ENCODE measurements around the gene PAOX. TPM values are rescaled to one million over a fixed set of nuclear protein-coding genes. Genes with fewer than 3 reads are reported as not detected.
A peak's percentile ranks its signal among the peaks of the same experiment; 100 is the strongest.
"Not testable (repeated sequence)": the region's sequence is repeated elsewhere in the genome, so short reads cannot be mapped to it uniquely, and the experiment has no call there.

The PAOX gene
- total and polyA plus RNA-seq, 4 experiments from 2014 or later = 7.6 to 10.3 (median 9.3) TPM

DNA sequence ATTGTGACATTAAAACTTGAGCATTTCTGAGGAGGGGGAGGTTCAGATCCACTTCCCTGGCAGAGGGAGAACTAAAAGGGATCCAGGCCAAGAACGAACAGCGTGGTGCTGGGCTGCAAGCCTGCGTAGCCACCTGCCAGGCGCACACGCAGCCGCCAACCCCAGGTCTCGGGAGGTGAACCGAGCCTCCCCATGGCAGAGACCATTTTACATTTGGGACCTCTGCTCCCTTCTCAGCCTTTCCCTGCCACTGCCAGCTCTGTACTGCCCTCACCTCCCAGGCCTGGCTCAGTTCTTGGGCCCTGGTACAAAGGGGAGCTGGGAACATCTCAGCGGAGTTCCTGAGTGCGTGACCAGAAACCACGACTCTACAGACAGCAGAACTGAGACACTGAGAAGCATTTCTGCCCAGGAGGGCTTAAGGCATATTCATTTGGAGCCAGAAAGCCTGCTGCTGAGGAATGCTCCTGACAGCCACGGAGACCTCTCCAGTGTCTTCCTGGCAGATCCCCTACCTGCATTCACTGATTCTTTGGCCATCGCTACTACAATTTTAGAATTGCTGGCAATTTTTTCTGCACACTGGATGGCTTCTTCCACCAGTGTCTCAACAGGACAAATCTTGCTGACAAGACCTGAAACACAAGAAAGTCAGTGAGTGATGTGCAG lies 13.5 kb upstream of the PAOX start:
- Mint-ChIP-seq H3K36me3 (peaks cover 23 to 44% of the 10 kb centered on the region in 2 donors), H3K9me3 (no peaks in the 10 kb centered on the region), H3K27me3 (no peaks in the 10 kb centered on the region), H3K27ac (no peak overlapping the region), H3K4me3 (no peak overlapping the region), H3K4me1 (peaks cover 0 to 10% (median 2%) of the 10 kb centered on the region in 4 donors)
- Histone ChIP-seq H3K27me3 (ENCODE audit: insufficient read depth, low read length) (no peaks in the 10 kb centered on the region), H3K27ac (ENCODE audit: low read depth, low read length) (no peak overlapping the region), H3K4me1 (ENCODE audit: insufficient read depth, low read length) (no peaks in the 10 kb centered on the region), H3K4me3 (ENCODE audit: low read length in 2 of 2) (no peak overlapping the region), H3K9me3 (ENCODE audit: control insufficient read depth in 1 of 2, low read length in 2 of 2) (no peaks in the 10 kb centered on the region), H3K36me3 (ENCODE audit: insufficient read depth, low read length) (peaks cover 13% of the 10 kb centered on the region)
- intact Hi-C loops (cut with micrococcal nuclease) = no loop called here
- no peak for DNase-seq
- CTCF ChIA-PET (ENCODE audit: partially characterized antibody) = no interaction called here
- POLR2A ChIA-PET (ENCODE audit: partially characterized antibody) = interaction anchor here (1.0 kb wide), 1 partner anchor 11 kb away, joined by 4 read pairs; no protein-coding TSS in a partner anchor

DNA sequence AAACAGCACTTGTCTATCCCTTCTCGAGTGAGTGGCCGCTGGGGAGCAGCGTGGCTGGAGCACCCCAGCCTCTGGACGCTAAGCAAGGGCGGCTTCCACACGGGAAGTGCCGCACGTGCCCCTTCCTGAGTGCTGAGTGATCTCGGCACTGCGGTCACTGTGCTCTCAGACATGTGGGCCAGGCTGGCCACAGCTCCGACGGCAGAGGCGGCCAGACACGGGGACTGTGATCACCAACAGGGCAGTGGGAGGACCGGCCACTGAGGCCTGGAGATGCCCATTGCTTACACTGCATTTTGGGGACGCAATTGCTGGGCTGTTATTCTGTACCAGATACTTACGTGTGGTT lies 13.0 kb upstream of the PAOX start:
- ChIA-PET CTCF (ENCODE audit: partially characterized antibody) (no interaction called here), POLR2A (ENCODE audit: partially characterized antibody) (interaction anchor here (1.0 kb wide), 1 partner anchor 11 kb away, joined by 4 read pairs; no protein-coding TSS in a partner anchor)
- Histone ChIP-seq H3K27ac (ENCODE audit: low read depth, low read length) (no peak overlapping the region), H3K9me3 (ENCODE audit: control insufficient read depth in 1 of 2, low read length in 2 of 2) (no peaks in the 10 kb centered on the region), H3K36me3 (ENCODE audit: insufficient read depth, low read length) (peaks cover 15% of the 10 kb centered on the region), H3K4me1 (ENCODE audit: insufficient read depth, low read length) (no peaks in the 10 kb centered on the region), H3K27me3 (ENCODE audit: insufficient read depth, low read length) (no peaks in the 10 kb centered on the region), H3K4me3 (ENCODE audit: low read length in 2 of 2) (no peak overlapping the region)
- H3K4me3 Mint-ChIP-seq = no peak overlapping the region
- intact Hi-C loops (cut with micrococcal nuclease) = no loop called here
- no peak for DNase-seq
- peaks cover 0 to 10% (median 2%) of the 10 kb centered on the region in 4 donors for H3K4me1 Mint-ChIP-seq
- peak overlapping the region in 1 of 7 donors; percentile 23 for H3K27ac Mint-ChIP-seq
- no peaks in the 10 kb centered on the region for H3K9me3 Mint-ChIP-seq
- H3K27me3 Mint-ChIP-seq = no peaks in the 10 kb centered on the region
- H3K36me3 Mint-ChIP-seq = peaks cover 23 to 44% of the 10 kb centered on the region in 2 donors

DNA sequence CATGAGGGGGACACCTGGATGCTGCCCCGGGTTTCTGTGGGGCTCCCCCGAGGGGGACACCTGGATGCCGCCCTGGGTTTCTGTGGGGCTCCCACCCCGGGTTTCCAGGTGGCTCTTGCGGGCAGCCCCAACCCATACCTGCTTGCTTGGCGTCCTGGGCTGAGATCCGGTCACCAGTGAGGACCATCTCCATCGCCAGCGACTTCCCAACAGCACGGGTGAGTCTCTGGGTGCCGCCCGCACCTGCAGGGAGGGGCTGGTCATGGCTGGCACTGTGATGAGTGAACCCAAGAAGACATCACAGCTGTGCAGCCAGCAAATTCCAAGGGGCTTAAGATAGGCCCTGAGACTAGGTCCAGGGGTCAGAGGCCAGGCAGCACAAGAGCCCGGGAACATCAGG lies 12.3 kb upstream of the PAOX start:
- ChIA-PET POLR2A (ENCODE audit: partially characterized antibody) (interaction anchor here (1.0 kb wide), 1 partner anchor 10 kb away, joined by 4 read pairs; no protein-coding TSS in a partner anchor), CTCF (ENCODE audit: partially characterized antibody) (no interaction called here)
- no peaks in the 10 kb centered on the region for H3K27me3 ChIP-seq (ENCODE audit: insufficient read depth, low read length)
- Mint-ChIP-seq H3K4me1 (peaks cover 0 to 13% (median 2%) of the 10 kb centered on the region in 4 donors), H3K27me3 (no peaks in the 10 kb centered on the region), H3K36me3 (peaks cover 23 to 42% of the 10 kb centered on the region in 2 donors), H3K27ac (no peak overlapping the region), H3K4me3 (no peak overlapping the region), H3K9me3 (no peaks in the 10 kb centered on the region)
- peaks cover 15% of the 10 kb centered on the region for H3K36me3 ChIP-seq (ENCODE audit: insufficient read depth, low read length)
- intact Hi-C loops (cut with micrococcal nuclease) = no loop called here
- H3K9me3 ChIP-seq (ENCODE audit: control insufficient read depth in 1 of 2, low read length in 2 of 2) = no peaks in the 10 kb centered on the region
- no peak for DNase-seq
- no peak overlapping the region for H3K27ac ChIP-seq (ENCODE audit: low read depth, low read length)
- no peaks in the 10 kb centered on the region for H3K4me1 ChIP-seq (ENCODE audit: insufficient read depth, low read length)
- no peak overlapping the region for H3K4me3 ChIP-seq (ENCODE audit: low read length in 2 of 2)

DNA sequence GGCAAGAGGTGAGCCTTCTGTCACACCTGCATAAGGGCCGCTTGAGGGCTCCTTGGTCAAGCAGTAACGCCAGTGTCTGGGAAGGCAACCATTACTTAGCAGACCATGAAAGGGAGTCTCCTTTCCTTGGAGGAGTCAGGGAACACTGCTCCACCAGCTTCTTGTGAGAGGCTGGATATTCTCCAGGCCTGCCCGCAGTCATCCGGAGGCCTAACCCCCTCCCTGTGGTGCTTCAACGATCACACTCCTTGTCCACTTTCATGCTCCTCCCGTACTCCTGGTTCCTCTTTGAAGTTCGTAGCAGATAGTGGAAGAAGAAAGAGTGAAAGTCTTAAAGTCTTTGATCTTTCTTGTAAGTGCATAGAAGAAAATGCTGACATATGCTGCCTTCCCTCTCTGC lies 11.6 kb upstream of the PAOX start:
- POLR2A ChIA-PET (ENCODE audit: partially characterized antibody); H3K4me3 ChIP-seq (ENCODE audit: low read length in 2 of 2); H3K27ac Mint-ChIP-seq; DNase-seq; H3K27me3 Mint-ChIP-seq; CTCF ChIA-PET (ENCODE audit: partially characterized antibody); H3K4me3 Mint-ChIP-seq; intact Hi-C loops (cut with micrococcal nuclease); H3K27ac ChIP-seq (ENCODE audit: low read depth, low read length); H3K9me3 Mint-ChIP-seq; H3K4me1 ChIP-seq (ENCODE audit: insufficient read depth, low read length); H3K9me3 ChIP-seq (ENCODE audit: control insufficient read depth in 1 of 2, low read length in 2 of 2); H3K27me3 ChIP-seq (ENCODE audit: insufficient read depth, low read length): not testable (repeated sequence)
- H3K36me3 ChIP-seq (ENCODE audit: insufficient read depth, low read length) = peaks cover 15% of the 10 kb centered on the region
- Mint-ChIP-seq H3K36me3 (peaks cover 23 to 37% of the 10 kb centered on the region in 2 donors), H3K4me1 (peaks cover 0 to 12% (median 3%) of the 10 kb centered on the region in 4 donors)

DNA sequence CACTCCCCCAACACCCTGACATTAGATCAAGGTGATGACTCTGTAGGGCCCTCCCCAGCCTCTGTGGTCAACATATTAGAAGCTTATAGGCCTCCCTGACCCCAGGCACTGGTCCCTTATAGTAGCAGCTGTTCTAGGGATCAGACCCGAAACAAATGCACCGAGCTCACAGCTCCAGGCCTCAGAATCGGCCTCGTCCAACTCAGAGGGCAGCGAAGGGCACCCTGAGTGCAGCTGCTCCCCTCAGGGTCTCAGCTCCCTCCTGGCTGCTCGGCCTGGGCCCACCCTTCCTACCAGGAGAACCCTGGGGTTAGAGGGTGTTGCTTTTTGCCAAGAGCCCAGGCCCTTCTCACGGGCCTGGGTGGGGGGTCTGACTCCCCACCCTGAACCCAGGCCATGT lies 10.9 kb upstream of the PAOX start:
- peaks cover 15% of the 10 kb centered on the region for H3K36me3 ChIP-seq (ENCODE audit: insufficient read depth, low read length)
- H3K27me3 ChIP-seq (ENCODE audit: insufficient read depth, low read length) = no peaks in the 10 kb centered on the region
- Mint-ChIP-seq H3K4me3 (no peak overlapping the region), H3K36me3 (peaks cover 23 to 37% of the 10 kb centered on the region in 2 donors), H3K4me1 (peaks cover 0 to 12% (median 3%) of the 10 kb centered on the region in 4 donors), H3K27me3 (no peaks in the 10 kb centered on the region), H3K27ac (peak overlapping the region in 1 of 7 donors; percentile 77), H3K9me3 (no peaks in the 10 kb centered on the region)
- H3K4me1 ChIP-seq (ENCODE audit: insufficient read depth, low read length) = peaks cover 6% of the 10 kb centered on the region
- intact Hi-C loops (cut with micrococcal nuclease) = no loop called here
- DNase-seq = no peak
- CTCF ChIA-PET (ENCODE audit: partially characterized antibody) = interaction anchor here (1.0 kb wide), 1 partner anchor 38 kb away, joined by 3 read pairs; no protein-coding TSS in a partner anchor
- no peak overlapping the region for H3K4me3 ChIP-seq (ENCODE audit: low read length in 2 of 2)
- POLR2A ChIA-PET (ENCODE audit: partially characterized antibody) = interaction anchor here (1.0 kb wide), 1 partner anchor 33 kb away, joined by 7 read pairs; the partner anchor contains the start of gene CALY
- H3K27ac ChIP-seq (ENCODE audit: low read depth, low read length) = no peak overlapping the region
- no peaks in the 10 kb centered on the region for H3K9me3 ChIP-seq (ENCODE audit: control insufficient read depth in 1 of 2, low read length in 2 of 2)

DNA sequence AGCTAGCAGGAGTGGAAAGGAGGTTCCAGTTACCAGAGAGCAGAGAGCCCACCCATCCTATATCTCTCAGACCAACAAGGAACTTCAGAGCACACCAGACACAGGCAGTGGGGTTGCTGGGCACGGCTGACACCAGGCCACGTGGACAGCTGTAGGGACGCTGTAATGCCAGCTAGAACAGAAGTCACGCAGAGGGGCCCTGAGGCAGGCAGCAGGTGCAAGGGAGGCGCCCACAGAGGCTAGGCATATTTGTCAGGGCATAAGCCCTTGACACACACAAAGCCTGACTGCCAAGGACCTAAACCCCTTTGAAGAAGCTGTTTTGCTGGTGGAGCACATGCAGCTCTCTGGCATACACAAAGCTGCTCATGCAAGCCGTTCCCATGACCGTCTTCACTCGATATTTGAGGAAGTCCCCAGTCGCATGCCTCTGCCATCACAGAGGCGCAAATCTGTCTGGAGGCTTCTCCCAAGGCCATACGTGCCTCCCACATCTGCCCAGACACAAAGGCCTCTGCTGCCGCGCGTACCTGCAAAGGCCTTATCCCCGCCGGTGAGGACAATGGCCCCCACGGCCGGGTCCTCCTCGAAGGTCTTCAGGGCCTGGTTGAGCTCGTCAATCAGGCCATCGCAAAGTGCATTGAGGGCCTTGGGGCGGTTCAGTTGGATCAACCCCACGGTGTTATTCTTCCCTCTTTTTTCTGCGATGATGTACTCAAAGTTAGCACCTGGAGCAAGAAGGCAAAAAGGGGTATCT lies 8.9 kb upstream of the PAOX start:
- Mint-ChIP-seq H3K27me3 (no peaks in the 10 kb centered on the region), H3K27ac (no peak overlapping the region), H3K9me3 (no peaks in the 10 kb centered on the region), H3K4me1 (peaks cover 2 to 17% (median 7%) of the 10 kb centered on the region in 4 donors), H3K36me3 (peaks cover 17 to 31% of the 10 kb centered on the region in 2 donors), H3K4me3 (peak overlapping the region in 4 of 8 donors; percentile 9 to 62 (median 48))
- no peak overlapping the region for H3K4me3 ChIP-seq (ENCODE audit: low read length in 2 of 2)
- ChIA-PET CTCF (ENCODE audit: partially characterized antibody) (interaction anchor here (1.2 kb wide), 1 partner anchor 41 kb away, joined by 3 read pairs; no protein-coding TSS in a partner anchor), POLR2A (ENCODE audit: partially characterized antibody) (interaction anchor here (0.7 to 1.0 kb wide), 2 partner anchors 18 to 19 kb away, joined by 3 read pairs; no protein-coding TSS in a partner anchor)
- no peaks in the 10 kb centered on the region for H3K9me3 ChIP-seq (ENCODE audit: control insufficient read depth in 1 of 2, low read length in 2 of 2)
- H3K27ac ChIP-seq (ENCODE audit: low read depth, low read length) = no peak overlapping the region
- intact Hi-C loops (cut with micrococcal nuclease) = no loop called here
- DNase-seq = no peak
- no peaks in the 10 kb centered on the region for H3K27me3 ChIP-seq (ENCODE audit: insufficient read depth, low read length)
- H3K4me1 ChIP-seq (ENCODE audit: insufficient read depth, low read length) = peaks cover 11% of the 10 kb centered on the region
- peaks cover 15% of the 10 kb centered on the region for H3K36me3 ChIP-seq (ENCODE audit: insufficient read depth, low read length)

DNA sequence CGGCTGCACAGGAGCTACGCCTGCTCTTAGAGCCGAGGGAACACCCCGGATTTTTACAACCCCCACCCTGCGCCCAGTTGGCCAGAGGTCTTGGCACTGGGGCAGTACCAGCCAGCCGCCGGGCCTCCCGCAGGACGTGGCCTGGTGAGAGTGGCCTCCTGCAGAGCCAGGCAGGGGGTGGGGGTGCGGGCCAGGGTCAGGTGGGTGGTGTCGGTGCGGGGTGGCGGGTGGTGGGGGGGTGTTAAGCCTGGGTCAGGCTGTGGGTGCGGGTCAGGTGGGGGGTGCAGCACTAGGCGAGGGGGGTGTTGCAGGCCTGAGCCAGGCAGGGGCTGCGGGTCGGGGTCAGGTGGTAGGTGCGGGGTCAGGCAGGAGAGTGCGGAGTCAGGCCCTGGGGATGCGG lies 6.6 kb upstream of the PAOX start:
- peak overlapping the region in 7 of 8 donors; percentile 61 to 81 (median 77) for H3K4me3 Mint-ChIP-seq
- H3K27me3 Mint-ChIP-seq = no peaks in the 10 kb centered on the region
- Histone ChIP-seq H3K9me3 (ENCODE audit: control insufficient read depth in 1 of 2, low read length in 2 of 2) (no peaks in the 10 kb centered on the region), H3K4me3 (ENCODE audit: low read length in 2 of 2) (no peak overlapping the region), H3K27me3 (ENCODE audit: insufficient read depth, low read length) (no peaks in the 10 kb centered on the region), H3K36me3 (ENCODE audit: insufficient read depth, low read length) (peaks cover 15% of the 10 kb centered on the region), H3K4me1 (ENCODE audit: insufficient read depth, low read length) (peaks cover 11% of the 10 kb centered on the region), H3K27ac (ENCODE audit: low read depth, low read length) (no peak overlapping the region)
- ChIA-PET CTCF (ENCODE audit: partially characterized antibody) (interaction anchor here (0.7 to 1.7 kb wide), 2 partner anchors 43 to 128 kb away, joined by 3 to 6 read pairs; no protein-coding TSS in a partner anchor), POLR2A (ENCODE audit: partially characterized antibody) (interaction anchor here (1.2 to 1.4 kb wide), 4 partner anchors 11 to 114 kb away, joined by 3 to 18 read pairs (median 6); no protein-coding TSS in a partner anchor)
- intact Hi-C loops (cut with micrococcal nuclease) = loop anchor here (2.0 kb wide), 1 partner anchor 16 kb away; no protein-coding TSS in a partner anchor
- no peaks in the 10 kb centered on the region for H3K9me3 Mint-ChIP-seq
- peaks cover 17 to 26% of the 10 kb centered on the region in 2 donors for H3K36me3 Mint-ChIP-seq
- DNase-seq = no peak
- no peak overlapping the region for H3K27ac Mint-ChIP-seq
- peaks cover 2 to 24% (median 14%) of the 10 kb centered on the region in 4 donors for H3K4me1 Mint-ChIP-seq
